HepG2 (cell line): ENCODE measurements around the gene BMX. TPM values are rescaled to one million over a fixed set of nuclear protein-coding genes. Genes with fewer than 3 reads are reported as not detected.

ENCODE experiments used
- ATAC-seq: fragments of 200-7000 bp; cut with Tn5 transposase; 3 replicates; pipeline ENCODE4 v1.9.1; 2020; ENCODE audit warnings: mild to moderate bottlenecking, moderate library complexity
- BruUV-seq: library from RNA; stranded (reverse); fragments of 400-500 nt; replicated peaks from 2 replicates; lab custom pipeline; 2021; lab: Mats Ljungman, UMichigan
- CTCF ChIA-PET: fragments of 300-600 bp; formaldehyde crosslinking; extraction: SDS; loops from one replicate; lab custom pipeline; 2021; ENCODE audit warnings: low total read pairs, inconsistent platforms, low intra/inter-chr PET ratio; lab: Yijun Ruan, JAX
- POLR2A ChIA-PET: fragments of 350-600 bp; sonication (Branson Sonifier 250); formaldehyde crosslinking; loops from one replicate; lab custom pipeline; 2020; ENCODE audit warnings: antibody characterized with exemption, inconsistent platforms; lab: Yijun Ruan, JAX
- DNase-seq: peaks from one replicate; pipeline ENCODE4 v3.0.0-alpha.2; 2015; ENCODE audit warnings: low spot score
- FAIRE-seq: peaks from 3 replicates; lab custom pipeline; 2011; peaks lifted over from hg19 to GRCh38; lab: Jason Lieb, UNC
- H2AFZ ChIP-seq: one replicate; pipeline ENCODE4 v1.6.1; 2011; ENCODE audit warnings: low read length, inconsistent platforms
- H3K27ac ChIP-seq: fragments of 300-600 bp; 3 replicates; pipeline ENCODE4 v1.8.0; 2011; ENCODE audit warnings: mixed run types, mild to moderate bottlenecking, mixed read lengths, low read length, inconsistent platforms; ENCODE audit not compliant: insufficient read depth; ENCODE audit errors: extremely low read length
- H3K27me3 ChIP-seq, 2 experiments: fragments of 200-600 bp in 1 of 2; 2 replicates in 1 of 2; 3 replicates in 1 of 2; pipeline versions ENCODE4 v1.6.0 to v1.8.0; 2011; ENCODE audit warnings: low read length in 2 of 2, mild to moderate bottlenecking in 2 of 2, moderate library complexity in 2 of 2, inconsistent platforms in 1 of 2; ENCODE audit not compliant: insufficient read depth in 2 of 2, control insufficient read depth in 1 of 2
- H3K36me3 ChIP-seq, 2 experiments: fragments of 200-600 bp in 1 of 2; replicated peaks in 1 of 2; 2 replicates in 1 of 2; 3 replicates in 1 of 2; pipeline versions ENCODE4 v1.5.1 to v1.8.0; 2011; ENCODE audit warnings: low read length in 2 of 2, inconsistent platforms in 1 of 2; ENCODE audit not compliant: insufficient read depth in 2 of 2, control insufficient read depth in 1 of 2
- H3K4me1 ChIP-seq: 2 replicates; pipeline ENCODE4 v1.5.1; 2012; ENCODE audit warnings: low read length, inconsistent platforms; ENCODE audit not compliant: insufficient read depth
- H3K4me2 ChIP-seq: 2 replicates; pipeline ENCODE4 v1.6.0; 2011; ENCODE audit warnings: low read depth, low read length, inconsistent platforms
- H3K4me3 ChIP-seq, 3 experiments: fragments of 200-600 bp in 1 of 3; sonication (generic), shearing (Covaris generic) in 1 of 3; replicated peaks in 1 of 3; 2 replicates each; pipeline ENCODE4 v1.5.1; 2011 to 2016; ENCODE audit warnings: low read length in 3 of 3, inconsistent platforms in 2 of 3, low read depth in 2 of 3, mild to moderate bottlenecking in 2 of 3, control low read depth in 1 of 3, mixed read lengths in 1 of 3; ENCODE audit not compliant: insufficient read depth in 1 of 3
- H3K79me2 ChIP-seq: one replicate; pipeline ENCODE4 v1.6.1; 2011; ENCODE audit warnings: low read length, inconsistent platforms; ENCODE audit not compliant: insufficient read depth
- H3K9ac ChIP-seq: 2 replicates; pipeline ENCODE4 v1.6.0; 2011; ENCODE audit warnings: mild to moderate bottlenecking, low read depth, low read length, inconsistent platforms; ENCODE audit not compliant: insufficient read depth
- H3K9me3 ChIP-seq: 2 replicates; pipeline ENCODE4 v1.5.1; 2012; ENCODE audit warnings: mild to moderate bottlenecking, low read length
- H4K20me1 ChIP-seq: 2 replicates; pipeline ENCODE4 v1.6.0; 2011; ENCODE audit warnings: inconsistent platforms, mild to moderate bottlenecking, low read length, moderate library complexity; ENCODE audit not compliant: insufficient read depth
- CEBPB ChIP-seq: IDR thresholded peaks from 2 replicates; pipeline ENCODE4 v1.6.1; 2011; ENCODE audit warnings: low read depth, low read length, improper control_type of control experiment, borderline replicate concordance
- FOSL1 ChIP-seq: sonication (generic); formaldehyde crosslinking; IDR thresholded peaks from 2 replicates; pipeline ENCODE4 v1.9.0; 2021; ENCODE audit warnings: missing genetic modification reagents, borderline replicate concordance
- THAP9 ChIP-seq: sonication (generic); formaldehyde crosslinking; IDR thresholded peaks from 2 replicates; pipeline ENCODE4; 2020; ENCODE audit warnings: missing genetic modification reagents, mild to moderate bottlenecking, borderline replicate concordance
- ZFP91 ChIP-seq: sonication (generic); formaldehyde crosslinking; IDR thresholded peaks from 2 replicates; pipeline ENCODE4 v1.9.0; 2022; ENCODE audit warnings: missing genetic modification reagents, mild to moderate bottlenecking, borderline replicate concordance
- ZMYM4 ChIP-seq: sonication (generic); formaldehyde crosslinking; IDR thresholded peaks from 2 replicates; pipeline ENCODE4 v1.8.1; 2023; ENCODE audit warnings: mild to moderate bottlenecking, missing genetic modification reagents
- ZNF660 ChIP-seq: sonication (generic); formaldehyde crosslinking; IDR thresholded peaks from 2 replicates; pipeline ENCODE4 v1.5.1; 2020; ENCODE audit warnings: mild to moderate bottlenecking, low read depth, missing genetic modification reagents, borderline replicate concordance
- ZSCAN12 ChIP-seq: sonication (generic); formaldehyde crosslinking; IDR thresholded peaks from 2 replicates; pipeline ENCODE4 v1.9.0; 2021; ENCODE audit warnings: mild to moderate bottlenecking, missing genetic modification reagents
- WGBS: methylation state at CpG from one replicate; pipeline ENCODE4 v1.1.6; 2017; ENCODE audit warnings: low lambda C conversion rate; 5-methylcytosine and 5-hydroxymethylcytosine counted together
- in situ Hi-C: cut with HindIII; loops from 2 replicates; pipeline ENCODE4 v1.10.0; 2017; ENCODE audit warnings: low pct_unique_long_range_greater_than_20kb; ENCODE audit not compliant: extremely low pct_ligation_motif_present
- intact Hi-C: fragments of 100-400 bp; cut with micrococcal nuclease; formaldehyde crosslinking; loops from one replicate; pipeline ENCODE4 v1.10.0; 2022; ENCODE audit not compliant: unreplicated experiment
- polyA plus RNA-seq, 8 experiments: library from polyadenylated mRNA; depleted of rRNA in 3 of 8; stranded (reverse) in 7 of 8; unstranded in 1 of 8; fragments of >200 nt; fragmentation: Illumina TruSeq in 4 of 8; extraction: Trizol in 4 of 8; gene quantifications; 2 replicates each; pipeline versions ENCODE4 v1.2.1 to v1.2.3, GENCODE V29; 2011 to 2016; ENCODE audit warnings: low read depth in 4 of 8, missing spikeins in 1 of 8, mixed read lengths in 1 of 8; ENCODE audit not compliant: insufficient read depth in 1 of 8
- total RNA-seq, 5 experiments: library from RNA; depleted of rRNA; stranded (reverse); fragments of >200 nt; fragmentation: Illumina TruSeq; extraction: Trizol; gene quantifications; 2 replicates each; pipeline ENCODE4 v1.2.3, GENCODE V29; 2016; ENCODE audit warnings: low read depth in 1 of 5

BMX gene
- total and polyA plus RNA-seq, 2 of the 13 experiments (the other 11 are each of a cell fraction or from before 2014, with no cell fraction given), result not detected

GRCh38 chrX:15547356-15547755 is 46.7 kb downstream of the BMX start:
- no peak overlapping the region for H2AFZ ChIP-seq
- DNase-seq, result no peak
- ATAC-seq, result no peak
- H4K20me1 ChIP-seq, result no peaks in the 10 kb centered on the region
- in situ Hi-C loops (no loop called here), intact Hi-C loops (no loop called here)
- H3K9ac ChIP-seq, result no peak overlapping the region
- no peaks in the 10 kb centered on the region for H3K4me1 ChIP-seq
- H3K4me2 ChIP-seq, result no peak overlapping the region
- H3K9me3 ChIP-seq, result no peaks in the 10 kb centered on the region
- 0% methylated on average over 2 of the region's 2 CpGs for WGBS
- ChIA-PET POLR2A (no interaction called here), CTCF (no interaction called here)
- H3K36me3 ChIP-seq, result no peaks in the 10 kb centered on the region
- BruUV-seq, result no TSS peak
- TF ChIP-seq CEBPB (no peak), ZFP91 (CRISPR knock-in tag) (no peak), ZNF660 (CRISPR knock-in tag) (no peak), THAP9 (CRISPR knock-in tag) (no peak), ZMYM4 (no peak), FOSL1 (CRISPR knock-in tag) (no peak), ZSCAN12 (CRISPR knock-in tag) (no peak)
- no peaks in the 10 kb centered on the region for H3K27me3 ChIP-seq
- no peak for FAIRE-seq
- no peak overlapping the region for H3K4me3 ChIP-seq
- H3K79me2 ChIP-seq, result no peaks in the 10 kb centered on the region
- H3K27ac ChIP-seq, result no peak overlapping the region
